ENCODE data around the gene TMEM150C. TPM values are rescaled to one million over a fixed set of nuclear protein-coding genes. Genes with fewer than 3 reads are reported as not detected.
A peak's percentile ranks its signal among the peaks of the same experiment; 100 is the strongest.

Gene TMEM150C
- total and polyA plus RNA-seq, 4 experiments from 2014 or later: 0.07 TPM; not detected in 3

DNA sequence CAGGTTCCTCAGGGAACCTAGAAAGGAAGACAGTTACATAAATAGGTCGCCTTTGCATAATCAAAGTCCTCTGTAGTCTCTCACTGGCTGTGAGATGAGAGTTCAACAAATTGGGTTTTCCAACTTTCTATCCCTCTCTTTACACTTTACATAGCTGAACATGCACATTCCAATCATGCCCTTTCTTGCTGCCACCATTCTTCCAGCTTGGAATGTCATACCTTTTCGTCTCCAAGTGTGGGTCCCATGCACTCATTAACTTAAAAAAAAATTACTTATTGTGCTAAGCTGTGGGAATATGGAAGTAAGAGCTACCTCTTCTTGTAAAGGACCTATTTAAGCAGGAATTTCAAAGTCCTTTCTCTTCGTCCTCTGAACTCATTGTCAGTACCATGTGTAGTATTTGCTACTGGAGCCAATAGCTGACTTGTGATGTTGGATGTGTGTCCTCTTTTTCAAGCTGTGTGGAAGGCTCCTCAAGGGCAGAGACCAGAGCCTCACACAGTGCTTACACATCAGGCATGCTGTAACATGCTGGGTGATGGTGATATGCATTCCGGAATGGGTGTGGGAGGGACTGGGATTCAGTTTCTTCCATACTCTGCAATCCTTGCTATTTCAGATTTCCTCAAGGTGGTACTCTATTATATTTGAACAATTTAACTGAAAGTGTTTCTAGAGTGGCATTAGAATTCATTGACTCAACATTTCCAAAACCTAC, 124.3 kb downstream of the TMEM150C start:
- POLR2A ChIA-PET (ENCODE audit: partially characterized antibody): interaction anchor here (1.5 kb wide), 1 partner anchor 8 kb away, joined by 4 read pairs; no protein-coding TSS in a partner anchor
- H3K4me3 Mint-ChIP-seq: no peak overlapping the region
- Histone ChIP-seq H3K27me3 (ENCODE audit: insufficient read depth, low read length) (no peaks in the 10 kb centered on the region), H3K4me3 (ENCODE audit: low read length in 2 of 2) (no peak overlapping the region), H3K9me3 (ENCODE audit: control insufficient read depth in 1 of 2, low read length in 2 of 2) (no peaks in the 10 kb centered on the region), H3K36me3 (ENCODE audit: insufficient read depth, low read length) (peaks cover 3% of the 10 kb centered on the region), H3K4me1 (ENCODE audit: insufficient read depth, low read length) (peaks cover 57% of the 10 kb centered on the region), H3K27ac (ENCODE audit: low read depth, low read length) (no peak overlapping the region)
- peaks cover 49 to 82% (median 69%) of the 10 kb centered on the region in 4 donors for H3K4me1 Mint-ChIP-seq
- peak overlapping the region in 2 of 7 donors; percentile 29 to 37 for H3K27ac Mint-ChIP-seq
- peaks cover 0 to 2% (median 0%) of the 10 kb centered on the region in 8 donors for H3K9me3 Mint-ChIP-seq
- H3K27me3 Mint-ChIP-seq: no peaks in the 10 kb centered on the region
- no peak for DNase-seq
- CTCF ChIA-PET (ENCODE audit: partially characterized antibody): interaction anchor here (1.1 to 1.4 kb wide), 2 partner anchors 8 to 15 kb away, joined by 3 to 6 read pairs; no protein-coding TSS in a partner anchor
- peaks cover 0 to 33% of the 10 kb centered on the region in 2 donors for H3K36me3 Mint-ChIP-seq
- intact Hi-C loops (cut with micrococcal nuclease): no loop called here

DNA sequence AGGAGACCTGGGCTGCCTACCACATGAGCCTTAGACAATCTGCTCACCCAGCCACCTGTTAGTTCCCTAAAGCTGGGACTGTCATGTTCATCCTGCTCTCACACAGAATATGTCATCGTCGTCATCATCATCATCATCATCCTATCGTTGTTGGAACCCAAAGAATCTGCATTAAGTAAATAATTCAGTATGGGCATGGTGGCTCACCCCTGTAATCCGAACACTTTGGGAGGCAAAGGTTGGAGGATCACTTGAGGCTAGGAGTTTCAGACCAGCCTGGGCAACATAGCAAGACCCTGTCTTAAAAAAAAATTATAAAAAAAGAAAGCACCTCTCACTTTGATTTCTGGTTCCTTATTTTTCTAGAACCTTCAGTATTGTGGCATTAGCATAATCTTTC, 125.0 kb downstream of the TMEM150C start:
- Histone ChIP-seq H3K27ac (ENCODE audit: low read depth, low read length) (no peak overlapping the region), H3K4me3 (ENCODE audit: low read length in 2 of 2) (no peak overlapping the region), H3K36me3 (ENCODE audit: insufficient read depth, low read length) (peaks cover 3% of the 10 kb centered on the region), H3K4me1 (ENCODE audit: insufficient read depth, low read length) (peaks cover 64% of the 10 kb centered on the region), H3K9me3 (ENCODE audit: control insufficient read depth in 1 of 2, low read length in 2 of 2) (no peaks in the 10 kb centered on the region), H3K27me3 (ENCODE audit: insufficient read depth, low read length) (no peaks in the 10 kb centered on the region)
- intact Hi-C loops (cut with micrococcal nuclease): no loop called here
- CTCF ChIA-PET (ENCODE audit: partially characterized antibody): interaction anchor here (1.1 kb wide), 1 partner anchor 7 kb away, joined by 6 read pairs; no protein-coding TSS in a partner anchor
- no peak for DNase-seq
- POLR2A ChIA-PET (ENCODE audit: partially characterized antibody): no interaction called here
- Mint-ChIP-seq H3K27ac (no peak overlapping the region), H3K4me1 (peaks cover 46 to 82% (median 67%) of the 10 kb centered on the region in 4 donors), H3K9me3 (peaks cover 0 to 2% (median 0%) of the 10 kb centered on the region in 8 donors), H3K27me3 (no peaks in the 10 kb centered on the region), H3K4me3 (no peak overlapping the region), H3K36me3 (peaks cover 0 to 31% of the 10 kb centered on the region in 2 donors)

DNA sequence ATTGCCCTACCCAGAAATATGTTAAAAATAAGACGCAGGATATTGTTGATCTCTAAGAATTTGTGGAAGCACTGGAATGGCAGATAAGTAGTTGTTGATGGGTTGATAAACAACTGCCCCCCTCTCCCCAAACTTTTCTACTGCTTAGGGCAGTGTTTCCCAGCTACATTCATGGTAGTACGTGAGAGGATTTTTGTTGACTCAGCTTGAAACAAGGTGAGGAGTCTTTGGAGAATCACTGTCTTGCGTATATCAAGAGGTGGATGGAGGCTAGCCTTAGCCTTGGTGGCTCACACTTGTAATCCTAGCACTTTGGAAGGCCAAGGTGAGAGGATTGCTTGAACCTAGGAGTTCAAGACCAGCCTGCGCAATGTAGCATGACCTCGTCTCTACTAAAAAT, 125.7 kb downstream of the TMEM150C start:
- ChIA-PET POLR2A (ENCODE audit: partially characterized antibody) (no interaction called here), CTCF (ENCODE audit: partially characterized antibody) (no interaction called here)
- Mint-ChIP-seq H3K4me1 (peaks cover 46 to 83% (median 68%) of the 10 kb centered on the region in 4 donors), H3K36me3 (peaks cover 0 to 34% of the 10 kb centered on the region in 2 donors), H3K4me3 (no peak overlapping the region), H3K27me3 (no peaks in the 10 kb centered on the region), H3K9me3 (no peaks in the 10 kb centered on the region), H3K27ac (no peak overlapping the region)
- intact Hi-C loops (cut with micrococcal nuclease): no loop called here
- no peak for DNase-seq
- Histone ChIP-seq H3K9me3 (ENCODE audit: control insufficient read depth in 1 of 2, low read length in 2 of 2) (no peaks in the 10 kb centered on the region), H3K36me3 (ENCODE audit: insufficient read depth, low read length) (peaks cover 3% of the 10 kb centered on the region), H3K27me3 (ENCODE audit: insufficient read depth, low read length) (no peaks in the 10 kb centered on the region), H3K4me1 (ENCODE audit: insufficient read depth, low read length) (peaks cover 71% of the 10 kb centered on the region), H3K27ac (ENCODE audit: low read depth, low read length) (no peak overlapping the region), H3K4me3 (ENCODE audit: low read length in 2 of 2) (no peak overlapping the region)

DNA sequence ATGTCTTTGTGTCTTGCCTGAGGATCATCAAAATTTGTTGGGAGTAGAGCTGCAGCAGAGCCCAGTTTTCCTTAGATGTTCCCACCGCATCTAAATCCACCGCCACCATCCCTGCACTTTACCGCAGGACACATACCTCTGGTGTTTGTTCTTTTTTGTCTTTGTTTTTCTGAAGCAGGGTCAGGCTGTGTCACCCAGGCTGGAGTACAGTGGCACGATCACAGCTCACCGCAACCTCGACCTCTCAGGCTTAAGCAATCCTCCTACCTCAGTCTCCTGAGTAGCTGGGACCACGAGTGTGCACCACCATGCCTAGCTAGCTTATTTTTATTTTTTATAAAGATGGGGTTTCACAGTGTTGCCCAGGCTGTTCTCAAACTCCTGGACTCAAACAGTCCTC, 126.8 kb downstream of the TMEM150C start:
- ChIA-PET POLR2A (ENCODE audit: partially characterized antibody) (interaction anchor here (0.7 kb wide), 1 partner anchor 172 kb away, joined by 3 read pairs; no protein-coding TSS in a partner anchor), CTCF (ENCODE audit: partially characterized antibody) (no interaction called here)
- H3K4me1 ChIP-seq (ENCODE audit: insufficient read depth, low read length): peaks cover 62% of the 10 kb centered on the region
- DNase-seq: no peak
- H3K27me3 ChIP-seq (ENCODE audit: insufficient read depth, low read length): no peaks in the 10 kb centered on the region
- H3K27ac ChIP-seq (ENCODE audit: low read depth, low read length): no peak overlapping the region
- Mint-ChIP-seq H3K27me3 (no peaks in the 10 kb centered on the region), H3K4me1 (peaks cover 40 to 77% (median 64%) of the 10 kb centered on the region in 4 donors), H3K9me3 (no peaks in the 10 kb centered on the region), H3K27ac (peak overlapping the region in 1 of 7 donors; percentile 36), H3K4me3 (no peak overlapping the region), H3K36me3 (peaks cover 0 to 37% of the 10 kb centered on the region in 2 donors)
- H3K36me3 ChIP-seq (ENCODE audit: insufficient read depth, low read length): peaks cover 3% of the 10 kb centered on the region
- no peak overlapping the region for H3K4me3 ChIP-seq (ENCODE audit: low read length in 2 of 2)
- intact Hi-C loops (cut with micrococcal nuclease): loop anchor here (5.0 kb wide), 1 partner anchor 943 kb away; no protein-coding TSS in a partner anchor
- no peaks in the 10 kb centered on the region for H3K9me3 ChIP-seq (ENCODE audit: control insufficient read depth in 1 of 2, low read length in 2 of 2)

DNA sequence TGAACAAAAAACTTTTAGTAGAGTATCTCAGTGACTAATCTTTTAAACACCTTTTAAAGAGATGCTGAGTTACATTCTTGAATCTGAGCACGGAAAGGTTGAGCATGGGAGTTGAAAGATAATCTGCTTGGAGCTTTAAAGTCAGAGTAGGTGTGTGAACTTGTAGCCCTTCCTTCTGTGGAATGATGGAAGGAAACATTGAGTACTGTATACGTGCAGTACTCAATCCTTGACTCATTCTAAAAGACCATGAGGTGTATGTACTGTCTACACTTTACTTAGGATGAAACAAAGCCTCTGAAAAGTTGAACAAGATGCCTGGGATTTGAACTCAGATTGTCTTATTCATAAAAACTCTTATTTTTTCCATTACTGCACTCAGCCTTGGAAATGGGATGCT, 128.0 kb downstream of the TMEM150C start:
- peaks cover 3% of the 10 kb centered on the region for H3K36me3 ChIP-seq (ENCODE audit: insufficient read depth, low read length)
- H3K27me3 ChIP-seq (ENCODE audit: insufficient read depth, low read length): no peaks in the 10 kb centered on the region
- peaks cover 0 to 4% (median 0%) of the 10 kb centered on the region in 8 donors for H3K9me3 Mint-ChIP-seq
- no peaks in the 10 kb centered on the region for H3K27me3 Mint-ChIP-seq
- no peaks in the 10 kb centered on the region for H3K9me3 ChIP-seq (ENCODE audit: control insufficient read depth in 1 of 2, low read length in 2 of 2)
- H3K4me1 Mint-ChIP-seq: peaks cover 33 to 73% (median 56%) of the 10 kb centered on the region in 4 donors
- H3K27ac Mint-ChIP-seq: peak overlapping the region in 3 of 7 donors; percentile 31 to 76 (median 32)
- intact Hi-C loops (cut with micrococcal nuclease): loop anchor here (5.0 kb wide), 1 partner anchor 941 kb away; no protein-coding TSS in a partner anchor
- no peak overlapping the region for H3K4me3 ChIP-seq (ENCODE audit: low read length in 2 of 2)
- POLR2A ChIA-PET (ENCODE audit: partially characterized antibody): no interaction called here
- peaks cover 4 to 39% of the 10 kb centered on the region in 2 donors for H3K36me3 Mint-ChIP-seq
- CTCF ChIA-PET (ENCODE audit: partially characterized antibody): no interaction called here
- DNase-seq: no peak
- peaks cover 51% of the 10 kb centered on the region for H3K4me1 ChIP-seq (ENCODE audit: insufficient read depth, low read length)
- H3K27ac ChIP-seq (ENCODE audit: low read depth, low read length): no peak overlapping the region
- H3K4me3 Mint-ChIP-seq: no peak overlapping the region

Other genes with a start within 250 kb of the TMEM150C start
- gene HNRNPD, start 188.0 kb downstream of the TMEM150C start, total RNA-seq: 100 to 1,000 TPM; 234 to 247 TPM
- gene HNRNPD, start 188.0 kb downstream of the TMEM150C start, polyA plus RNA-seq: 100 to 1,000 TPM; 158 to 268 TPM
- gene HNRNPDL, start 131.5 kb downstream of the TMEM150C start, total RNA-seq: 100 to 1,000 TPM; 322 to 344 TPM
- gene HNRNPDL, start 131.5 kb downstream of the TMEM150C start, polyA plus RNA-seq: 100 to 1,000 TPM; 218 to 279 TPM
- 10 to 100 TPM; 26.1 TPM for gene ENOPH1, start 131.4 kb downstream of the TMEM150C start, total RNA-seq
- 10 to 100 TPM; 40.2 to 56.7 TPM for gene ENOPH1, start 131.4 kb downstream of the TMEM150C start, polyA plus RNA-seq
- gene SCD5, start 236.8 kb upstream of the TMEM150C start, total RNA-seq: not detected
- gene SCD5, start 236.8 kb upstream of the TMEM150C start, polyA plus RNA-seq: 1 to 10 TPM in 1 of 2 donors, not detected in 1; 1.8 TPM

All from CD4-positive, alpha-beta memory T cell (primary cell).